DND-41 (cell line): Measurements from ENCODE around the gene CREB3L1.

Experiments
- ATAC-seq: fragments of 200-7000 bp; cut with Tn5 transposase; 3 replicates; pipeline ENCODE4 v1.9.1; 2021; ENCODE audit warnings: low read depth; ENCODE audit not compliant: insufficient read depth
- DNase-seq: peaks from one replicate; pipeline ENCODE4 v3.0.0-alpha.2; 2020
- H2AFZ ChIP-seq: 2 replicates; pipeline ENCODE4 v1.6.0; 2012; ENCODE audit warnings: low read depth, low read length
- H3K27ac ChIP-seq: 2 replicates; pipeline ENCODE4 v1.5.1; 2012; ENCODE audit warnings: low read length, inconsistent platforms
- H3K27me3 ChIP-seq: fragments of 200-600 bp; sonication (generic); 2 replicates; pipeline ENCODE4 v1.6.0; 2012; ENCODE audit warnings: low read length, mild to moderate bottlenecking, inconsistent platforms; ENCODE audit not compliant: insufficient read depth, poor library complexity
- H3K36me3 ChIP-seq: 2 replicates; pipeline ENCODE4 v1.5.1; 2012; ENCODE audit warnings: low read length, inconsistent platforms; ENCODE audit not compliant: insufficient read depth
- H3K4me1 ChIP-seq: 2 replicates; pipeline ENCODE4 v1.5.1; 2012; ENCODE audit warnings: mild to moderate bottlenecking, low read length; ENCODE audit not compliant: insufficient read depth
- H3K4me2 ChIP-seq: 2 replicates; pipeline ENCODE4 v1.6.0; 2012; ENCODE audit warnings: mild to moderate bottlenecking, moderate library complexity, low read length, inconsistent platforms; ENCODE audit not compliant: insufficient read depth
- H3K4me3 ChIP-seq, 2 experiments: fragments of 200-600 bp in 1 of 2; shearing (Covaris generic) in 1 of 2; 2 replicates each; pipeline ENCODE4 v1.5.1; 2012 to 2016; ENCODE audit warnings: inconsistent platforms in 2 of 2, low read length in 2 of 2, mild to moderate bottlenecking in 2 of 2, low read depth in 1 of 2, moderate library complexity in 1 of 2
- H3K79me2 ChIP-seq: 2 replicates; pipeline ENCODE4 v1.6.0; 2012; ENCODE audit warnings: low read length, inconsistent platforms; ENCODE audit not compliant: insufficient read depth
- H3K9ac ChIP-seq: 2 replicates; pipeline ENCODE4 v1.6.0; 2012; ENCODE audit warnings: low read depth, mild to moderate bottlenecking, inconsistent platforms, low read length, moderate library complexity
- H3K9me3 ChIP-seq: 2 replicates; pipeline ENCODE4 v1.5.1; 2012; ENCODE audit warnings: low read length, moderate library complexity, mild to moderate bottlenecking, inconsistent platforms; ENCODE audit not compliant: insufficient read depth, severe bottlenecking
- H4K20me1 ChIP-seq: 2 replicates; pipeline ENCODE4 v1.6.0; 2012; ENCODE audit warnings: low read length; ENCODE audit not compliant: insufficient read depth
- EZH2 ChIP-seq: IDR thresholded peaks from 3 replicates; pipeline ENCODE4 v1.6.1; 2012; ENCODE audit warnings: borderline replicate concordance, low read depth, mild to moderate bottlenecking, moderate library complexity, low read length, inconsistent platforms; ENCODE audit not compliant: severe bottlenecking
- TF ChIP-seq, protein P1 (sequence below): IDR thresholded peaks from 2 replicates; pipeline ENCODE4 v1.5.1; 2012; ENCODE audit warnings: borderline replicate concordance, low read length, moderate library complexity, mild to moderate bottlenecking; ENCODE audit not compliant: poor library complexity, severe bottlenecking; ENCODE audit errors: extremely low read depth

The CREB3L1 gene

DNA sequence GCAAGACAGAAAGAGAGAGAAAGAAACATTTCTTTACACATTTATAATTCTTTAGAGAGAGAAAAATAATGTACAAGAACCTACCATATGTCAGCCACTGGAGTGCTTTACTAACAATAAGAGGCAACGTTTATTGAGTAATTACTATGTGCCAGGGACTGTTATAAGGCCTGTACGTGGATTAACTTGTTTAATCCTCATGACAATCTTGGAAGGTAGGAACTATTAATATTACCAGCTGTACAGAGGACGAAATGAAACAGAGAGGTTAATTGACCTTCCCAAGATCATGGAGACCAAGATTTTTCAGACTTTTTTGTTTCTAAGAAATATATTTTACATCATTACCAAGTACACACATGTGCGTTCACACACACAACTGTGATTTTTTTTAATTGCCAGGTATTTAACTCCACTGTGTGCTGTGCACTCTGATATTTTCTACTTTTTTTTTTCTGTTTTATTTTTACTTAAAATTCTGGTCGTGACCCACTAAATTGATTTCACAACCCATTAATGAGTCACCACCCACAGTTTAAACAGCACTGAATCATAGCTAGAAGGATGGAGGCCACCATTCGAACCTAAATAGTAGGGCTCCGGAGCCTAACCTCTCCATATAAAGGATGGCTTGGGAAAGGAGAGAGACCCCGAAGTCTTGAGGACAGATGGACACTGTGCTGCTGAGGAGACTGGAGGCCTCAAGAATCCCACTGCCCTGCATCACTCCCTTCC lies 21.4 kb downstream of the CREB3L1 start:
- no peak overlapping the region for H3K4me2 ChIP-seq
- DNase-seq (no peak), ATAC-seq (no peak)
- H3K9me3 ChIP-seq, result no peaks in the 10 kb centered on the region
- H3K4me3 ChIP-seq, result no peak overlapping the region
- no peak overlapping the region for H2AFZ ChIP-seq
- H3K79me2 ChIP-seq, result no peaks in the 10 kb centered on the region
- no peak overlapping the region for H3K27ac ChIP-seq
- H3K27me3 ChIP-seq, result no peaks in the 10 kb centered on the region
- no peaks in the 10 kb centered on the region for H3K36me3 ChIP-seq
- no peak overlapping the region for H3K9ac ChIP-seq
- peaks cover 18% of the 10 kb centered on the region for H3K4me1 ChIP-seq
- no peak for TF ChIP-seq EZH2
- TF ChIP-seq, protein P1, sequence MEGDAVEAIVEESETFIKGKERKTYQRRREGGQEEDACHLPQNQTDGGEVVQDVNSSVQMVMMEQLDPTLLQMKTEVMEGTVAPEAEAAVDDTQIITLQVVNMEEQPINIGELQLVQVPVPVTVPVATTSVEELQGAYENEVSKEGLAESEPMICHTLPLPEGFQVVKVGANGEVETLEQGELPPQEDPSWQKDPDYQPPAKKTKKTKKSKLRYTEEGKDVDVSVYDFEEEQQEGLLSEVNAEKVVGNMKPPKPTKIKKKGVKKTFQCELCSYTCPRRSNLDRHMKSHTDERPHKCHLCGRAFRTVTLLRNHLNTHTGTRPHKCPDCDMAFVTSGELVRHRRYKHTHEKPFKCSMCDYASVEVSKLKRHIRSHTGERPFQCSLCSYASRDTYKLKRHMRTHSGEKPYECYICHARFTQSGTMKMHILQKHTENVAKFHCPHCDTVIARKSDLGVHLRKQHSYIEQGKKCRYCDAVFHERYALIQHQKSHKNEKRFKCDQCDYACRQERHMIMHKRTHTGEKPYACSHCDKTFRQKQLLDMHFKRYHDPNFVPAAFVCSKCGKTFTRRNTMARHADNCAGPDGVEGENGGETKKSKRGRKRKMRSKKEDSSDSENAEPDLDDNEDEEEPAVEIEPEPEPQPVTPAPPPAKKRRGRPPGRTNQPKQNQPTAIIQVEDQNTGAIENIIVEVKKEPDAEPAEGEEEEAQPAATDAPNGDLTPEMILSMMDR, result no peak
- no peaks in the 10 kb centered on the region for H4K20me1 ChIP-seq

DNA sequence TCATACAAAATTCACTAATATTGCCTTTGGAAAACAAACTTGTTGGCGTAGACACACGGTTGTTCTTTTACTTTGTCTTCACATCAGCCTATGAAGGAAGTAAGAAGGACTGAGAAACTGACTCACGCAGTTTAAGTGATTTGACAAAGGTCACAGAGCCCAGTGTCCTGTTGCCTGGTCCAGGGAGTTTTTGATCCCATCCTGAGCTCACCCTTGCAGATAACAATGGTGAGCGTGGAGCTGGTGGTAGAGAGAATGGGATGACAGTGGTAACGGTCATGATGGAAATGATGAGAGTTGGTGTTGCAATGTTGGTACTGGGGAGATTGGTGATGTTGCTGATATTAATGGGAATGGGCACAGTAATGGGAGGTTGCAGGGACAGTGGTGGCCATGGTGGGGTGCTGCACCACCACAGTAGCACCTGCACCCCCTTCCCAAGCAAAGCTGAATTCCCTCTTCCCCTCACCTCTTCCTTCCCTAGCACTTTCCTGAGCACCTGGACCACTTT lies 22.0 kb downstream of the CREB3L1 start:
- no peak overlapping the region for H3K4me2 ChIP-seq

DNA sequence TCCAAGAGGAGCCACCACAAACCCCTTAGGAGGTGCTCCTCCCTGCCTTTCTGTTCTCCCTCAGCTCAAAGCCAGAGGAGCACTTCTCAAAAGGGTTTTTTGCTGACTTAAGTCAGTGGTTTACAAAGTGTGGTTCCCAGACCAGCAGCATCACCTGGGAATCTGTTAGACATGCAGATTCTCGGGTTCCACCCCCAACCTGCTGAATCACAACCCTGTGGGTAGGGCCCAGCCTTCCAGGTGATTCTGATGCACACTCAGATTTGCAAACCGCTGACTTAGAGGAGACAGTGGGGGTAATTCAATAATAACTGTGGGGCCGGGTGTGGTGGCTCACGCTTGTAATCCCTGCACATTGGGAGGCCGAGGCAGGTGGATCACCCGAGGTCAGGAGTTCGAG lies 22.8 kb downstream of the CREB3L1 start:
- DNase-seq (no peak), ATAC-seq (no peak)
- H3K79me2 ChIP-seq, result no peaks in the 10 kb centered on the region
- no peak overlapping the region for H3K9ac ChIP-seq
- no peaks in the 10 kb centered on the region for H3K27me3 ChIP-seq
- no peaks in the 10 kb centered on the region for H4K20me1 ChIP-seq
- H3K27ac ChIP-seq, result no peak overlapping the region
- H3K36me3 ChIP-seq, result no peaks in the 10 kb centered on the region
- peaks cover 10% of the 10 kb centered on the region for H3K4me1 ChIP-seq
- H3K9me3 ChIP-seq, result no peaks in the 10 kb centered on the region
- TF ChIP-seq EZH2, result no peak
- TF ChIP-seq, protein P1, result no peak
- no peak overlapping the region for H3K4me3 ChIP-seq
- H3K4me2 ChIP-seq, result no peak overlapping the region
- H2AFZ ChIP-seq, result no peak overlapping the region

More for the DNA sequence above, 22.0 kb downstream of the CREB3L1 start:
- Histone ChIP-seq H2AFZ (no peak overlapping the region), H3K4me3 (no peak overlapping the region), H3K27me3 (no peaks in the 10 kb centered on the region), H4K20me1 (no peaks in the 10 kb centered on the region), H3K9ac (no peak overlapping the region), H3K9me3 (no peaks in the 10 kb centered on the region), H3K36me3 (no peaks in the 10 kb centered on the region), H3K79me2 (no peaks in the 10 kb centered on the region), H3K27ac (no peak overlapping the region), H3K4me1 (peaks cover 18% of the 10 kb centered on the region)
- ATAC-seq, result no peak
- no peak for DNase-seq
- no peak for TF ChIP-seq EZH2
- TF ChIP-seq, protein P1, result peak; percentile 16
